Measurements from ENCODE around the gene LAMA2. TPM values are rescaled to one million over a fixed set of nuclear protein-coding genes. Genes with fewer than 3 reads are reported as not detected.

The LAMA2 gene
- total RNA-seq, 1 donor from 2014 or later = 1.9 TPM

GRCh38 chr6:128899341-128900050 is 16.6 kb downstream of the LAMA2 start:
- H3K9me3 Mint-ChIP-seq (ENCODE audit: low read depth) = no peaks in the 10 kb centered on the region
- H3K4me1 Mint-ChIP-seq (ENCODE audit: low read depth) = no peaks in the 10 kb centered on the region
- TF ChIP-seq, protein P1, sequence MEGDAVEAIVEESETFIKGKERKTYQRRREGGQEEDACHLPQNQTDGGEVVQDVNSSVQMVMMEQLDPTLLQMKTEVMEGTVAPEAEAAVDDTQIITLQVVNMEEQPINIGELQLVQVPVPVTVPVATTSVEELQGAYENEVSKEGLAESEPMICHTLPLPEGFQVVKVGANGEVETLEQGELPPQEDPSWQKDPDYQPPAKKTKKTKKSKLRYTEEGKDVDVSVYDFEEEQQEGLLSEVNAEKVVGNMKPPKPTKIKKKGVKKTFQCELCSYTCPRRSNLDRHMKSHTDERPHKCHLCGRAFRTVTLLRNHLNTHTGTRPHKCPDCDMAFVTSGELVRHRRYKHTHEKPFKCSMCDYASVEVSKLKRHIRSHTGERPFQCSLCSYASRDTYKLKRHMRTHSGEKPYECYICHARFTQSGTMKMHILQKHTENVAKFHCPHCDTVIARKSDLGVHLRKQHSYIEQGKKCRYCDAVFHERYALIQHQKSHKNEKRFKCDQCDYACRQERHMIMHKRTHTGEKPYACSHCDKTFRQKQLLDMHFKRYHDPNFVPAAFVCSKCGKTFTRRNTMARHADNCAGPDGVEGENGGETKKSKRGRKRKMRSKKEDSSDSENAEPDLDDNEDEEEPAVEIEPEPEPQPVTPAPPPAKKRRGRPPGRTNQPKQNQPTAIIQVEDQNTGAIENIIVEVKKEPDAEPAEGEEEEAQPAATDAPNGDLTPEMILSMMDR (IDR thresholded peaks at IDR 0.05) = no peak
- no peak for DNase-seq (ENCODE audit: low spot score)
- H3K36me3 Mint-ChIP-seq (ENCODE audit: low read depth) = no peaks in the 10 kb centered on the region
- H3K27me3 Mint-ChIP-seq (ENCODE audit: low read depth) = peaks cover 6% of the 10 kb centered on the region
- no peak overlapping the region for H3K4me3 Mint-ChIP-seq (ENCODE audit: unreplicated experiment)
- no peak overlapping the region for H3K27ac Mint-ChIP-seq (ENCODE audit: unreplicated experiment)

- TF ChIP-seq, protein P1 (IDR thresholded peaks at IDR 0.05) = no peak
- no peaks in the 10 kb centered on the region for H3K4me1 Mint-ChIP-seq (ENCODE audit: low read depth)
- no peaks in the 10 kb centered on the region for H3K36me3 Mint-ChIP-seq (ENCODE audit: low read depth)
- peaks cover under 1% of the 10 kb centered on the region for H3K27me3 Mint-ChIP-seq (ENCODE audit: low read depth)
- no peak overlapping the region for H3K4me3 Mint-ChIP-seq (ENCODE audit: unreplicated experiment)
- H3K9me3 Mint-ChIP-seq (ENCODE audit: low read depth) = no peaks in the 10 kb centered on the region
- H3K27ac Mint-ChIP-seq (ENCODE audit: unreplicated experiment) = no peak overlapping the region
- no peak for DNase-seq (ENCODE audit: low spot score)
These were observed 20.8 kb downstream of the LAMA2 start for GRCh38 chr6:128903715-128904114.

- no peaks in the 10 kb centered on the region for H3K36me3 Mint-ChIP-seq (ENCODE audit: low read depth)
- no peak overlapping the region for H3K27ac Mint-ChIP-seq (ENCODE audit: unreplicated experiment)
- no peak for DNase-seq (ENCODE audit: low spot score)
- H3K9me3 Mint-ChIP-seq (ENCODE audit: low read depth) = peaks cover 3% of the 10 kb centered on the region
- H3K27me3 Mint-ChIP-seq (ENCODE audit: low read depth) = peaks cover 12% of the 10 kb centered on the region
- H3K4me3 Mint-ChIP-seq (ENCODE audit: unreplicated experiment) = no peak overlapping the region
- TF ChIP-seq, protein P1 (IDR thresholded peaks at IDR 0.05) = no peak
- H3K4me1 Mint-ChIP-seq (ENCODE audit: low read depth) = no peaks in the 10 kb centered on the region
These were observed 31.1 kb downstream of the LAMA2 start for GRCh38 chr6:128914051-128914450.

DNA sequence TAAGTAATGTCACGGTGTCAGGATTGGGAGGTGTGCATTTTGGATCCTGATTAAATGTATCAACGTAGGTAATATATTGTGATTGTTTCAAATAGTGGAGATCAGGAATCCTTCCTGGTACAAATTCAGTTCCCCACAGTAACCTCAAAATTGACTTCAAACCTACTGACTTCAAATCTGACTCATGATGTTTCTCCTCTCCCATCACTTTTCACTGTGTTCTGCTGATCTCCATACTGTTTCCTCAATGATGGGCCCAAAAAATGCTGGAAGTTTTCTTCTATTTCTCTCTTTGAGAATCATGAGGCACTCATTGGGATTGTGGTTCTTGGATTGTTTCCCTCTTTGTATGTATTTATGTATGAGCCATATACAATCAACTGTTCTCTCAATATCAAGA is 35.9 kb downstream of the LAMA2 start:
- no peaks in the 10 kb centered on the region for H3K36me3 Mint-ChIP-seq (ENCODE audit: low read depth)
- TF ChIP-seq, protein P1 (IDR thresholded peaks at IDR 0.05) = no peak
- no peak overlapping the region for H3K4me3 Mint-ChIP-seq (ENCODE audit: unreplicated experiment)
- H3K27me3 Mint-ChIP-seq (ENCODE audit: low read depth) = peaks cover 6% of the 10 kb centered on the region
- no peak overlapping the region for H3K27ac Mint-ChIP-seq (ENCODE audit: unreplicated experiment)
- H3K4me1 Mint-ChIP-seq (ENCODE audit: low read depth) = no peaks in the 10 kb centered on the region
- peaks cover 3% of the 10 kb centered on the region for H3K9me3 Mint-ChIP-seq (ENCODE audit: low read depth)
- DNase-seq (ENCODE audit: low spot score) = no peak

DNA sequence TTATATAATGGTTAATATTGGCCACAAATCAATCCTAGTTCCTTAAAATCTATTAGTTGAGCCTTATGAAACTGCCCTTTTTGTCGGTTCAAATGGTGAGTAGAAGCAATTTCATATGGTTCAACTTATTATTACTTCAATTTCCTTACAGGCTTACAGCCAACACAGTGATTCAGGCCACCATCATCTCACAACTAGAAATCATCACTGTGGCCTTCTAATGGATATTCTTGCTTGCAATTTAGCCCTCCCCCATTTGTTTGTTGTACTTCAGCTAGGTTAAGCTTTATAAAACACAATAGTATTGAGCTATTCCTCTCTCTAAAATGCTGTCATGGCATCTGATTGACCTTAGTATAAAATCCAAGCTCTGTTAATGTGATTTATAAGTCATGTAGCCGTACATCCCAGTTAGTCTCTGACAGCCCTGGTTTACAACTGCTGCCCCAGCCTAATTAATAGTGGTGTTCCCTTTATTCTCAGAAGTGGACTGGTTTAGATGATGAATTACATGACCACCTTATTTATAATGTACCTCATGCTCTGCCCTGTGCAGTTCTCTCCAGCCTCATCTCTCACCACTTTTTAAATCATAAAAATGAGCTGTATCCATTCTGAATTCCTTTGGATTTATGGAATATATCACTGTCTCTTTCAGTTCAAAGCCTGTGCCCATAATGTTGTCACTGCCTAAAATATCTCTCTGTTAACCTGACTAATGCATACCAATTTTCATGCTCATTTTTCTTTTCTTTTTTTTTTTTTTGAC is 36.7 kb downstream of the LAMA2 start:
- TF ChIP-seq, protein P1 (IDR thresholded peaks at IDR 0.05) = no peak
- DNase-seq (ENCODE audit: low spot score) = no peak
- Mint-ChIP-seq H3K27ac (ENCODE audit: unreplicated experiment) (no peak overlapping the region), H3K9me3 (ENCODE audit: low read depth) (peaks cover 3% of the 10 kb centered on the region), H3K27me3 (ENCODE audit: low read depth) (peaks cover 6% of the 10 kb centered on the region), H3K4me1 (ENCODE audit: low read depth) (no peaks in the 10 kb centered on the region), H3K4me3 (ENCODE audit: unreplicated experiment) (no peak overlapping the region), H3K36me3 (ENCODE audit: low read depth) (no peaks in the 10 kb centered on the region)

All from chondrocyte (in vitro differentiated cells).